AG09319 (cell line): ENCODE data around the gene CCDC88A.
A peak's percentile ranks its signal among the peaks of the same experiment; 100 is the strongest.
"Not testable (repeated sequence)": the region's sequence is repeated elsewhere in the genome, so short reads cannot be mapped to it uniquely, and the experiment has no call there.

Experiments used
- DNase-seq: peaks from one replicate; pipeline ENCODE4 v3.0.0-alpha.2; 2010; ENCODE audit warnings: low read depth; ENCODE audit errors: extremely low read depth
- CTCF ChIP-seq: IDR thresholded peaks from 2 replicates; pipeline ENCODE4 v1.5.1; 2011; ENCODE audit warnings: low read depth, mild to moderate bottlenecking, inconsistent platforms, low read length, moderate library complexity

Gene CCDC88A

GRCh38 chr2:55283083-55283482 is 136.6 kb downstream of the CCDC88A start:
- no peak for DNase-seq
- TF ChIP-seq CTCF = no peak

- DNase-seq = peak; percentile 67
- TF ChIP-seq CTCF = no peak
Observed at GRCh38 chr2:55282110-55282917, 137.3 kb downstream of the CCDC88A start.

GRCh38 chr2:55280851-55281546 is 138.7 kb downstream of the CCDC88A start:
- DNase-seq = not testable (repeated sequence)

GRCh38 chr2:55279859-55280424 is 139.7 kb downstream of the CCDC88A start:
- not testable (repeated sequence) for DNase-seq

GRCh38 chr2:55279214-55279835 is 140.3 kb downstream of the CCDC88A start:
- not testable (repeated sequence) for DNase-seq

- no peak for TF ChIP-seq CTCF
Observed at GRCh38 chr2:55277310-55277709, 142.3 kb downstream of the CCDC88A start.

GRCh38 chr2:55274346-55274745 is 145.3 kb downstream of the CCDC88A start:
- DNase-seq = not testable (repeated sequence)

More at GRCh38 chr2:55277310-55277709, 142.3 kb downstream of the CCDC88A start:
- DNase-seq = no peak

GRCh38 chr2:55269645-55269990 is 150.0 kb downstream of the CCDC88A start:
- no peak for TF ChIP-seq CTCF
- DNase-seq = no peak

- peak; percentile 7 for TF ChIP-seq CTCF
Observed at GRCh38 chr2:55268907-55269644, 150.6 kb downstream of the CCDC88A start, which contains the start of gene MTIF2. Gene MTIF2, minus strand, starts transcription at chr2:55269231. Its CDS starts 5,373 bp downstream, at chr2:55263858.

More at GRCh38 chr2:55268907-55269644, 150.6 kb downstream of the CCDC88A start, which contains the start of gene MTIF2:
- peak; percentile 72 for DNase-seq
